ENCODE measurements around the gene CHD3.

- TF ChIP-seq CTCF (IDR thresholded peaks at IDR 0.05; ENCODE audit: poor library complexity, severe bottlenecking) (no peak), EP300 (conservative IDR thresholded peaks at IDR 0.05; ENCODE audit: poor library complexity, severe bottlenecking) (no peak), REST (IDR thresholded peaks at IDR 0.05; ENCODE audit: borderline replicate concordance) (no peak), EZH2 (IDR thresholded peaks at IDR 0.05; ENCODE audit: borderline replicate concordance, insufficient read depth, low read length, poor library complexity, severe bottlenecking) (no peak), POLR2AphosphoS5 (IDR thresholded peaks at IDR 0.05) (peak; percentile 53), RAD21 (conservative IDR thresholded peaks at IDR 0.05) (no peak)
Measured at GRCh38 chr17:7884581-7885366, 3.8 kb upstream of the CHD3 start.
